Activated CD8-positive, alpha-beta T cell treated with anti-CD3 and anti-CD28 coated beads for 36 hours (primary cell): ENCODE results near the gene GADD45B. TPM values are rescaled to one million over a fixed set of nuclear protein-coding genes. Genes with fewer than 3 reads are reported as not detected.
"Not testable (repeated sequence)": the region's sequence is repeated elsewhere in the genome, so short reads cannot be mapped to it uniquely, and the experiment has no call there.

Experiments used
- ATAC-seq: fragments of 200-7000 bp; cut with Tn5 transposase; one replicate; pipeline ENCODE4 v1.10.0; 2021; ENCODE audit warnings: mild to moderate bottlenecking, moderate library complexity
- CTCF ChIA-PET: fragments of 350-600 bp; sonication (Branson Sonifier 250); formaldehyde crosslinking; loops from one replicate; lab custom pipeline; 2021; ENCODE audit warnings: antibody characterized with exemption; lab: Charles Lee
- POLR2A ChIA-PET: fragments of 350-600 bp; sonication (Branson Sonifier 250); formaldehyde crosslinking; loops from one replicate; lab custom pipeline; 2021; ENCODE audit warnings: antibody characterized with exemption; lab: Charles Lee
- DNase-seq: peaks from one replicate; pipeline ENCODE4 v3.0.0-alpha.2; 2020
- H3K27ac Mint-ChIP-seq: one replicate; pipeline ENCODE4 v1.8.0; 2021; ENCODE audit warnings: mild to moderate bottlenecking, mixed read lengths
- H3K27me3 Mint-ChIP-seq: one replicate; pipeline ENCODE4 v1.8.0; 2021; ENCODE audit warnings: mixed read lengths
- H3K36me3 Mint-ChIP-seq: one replicate; pipeline ENCODE4 v1.8.0; 2021; ENCODE audit warnings: low read depth, mixed read lengths
- H3K4me1 Mint-ChIP-seq: one replicate; pipeline ENCODE4 v1.8.0; 2021; ENCODE audit warnings: low read depth, mixed read lengths
- H3K4me3 Mint-ChIP-seq: one replicate; pipeline ENCODE4 v1.8.0; 2021; ENCODE audit warnings: mild to moderate bottlenecking, moderate library complexity, mixed read lengths
- H3K9me3 Mint-ChIP-seq: one replicate; pipeline ENCODE4 v1.8.0; 2021; ENCODE audit warnings: mixed read lengths
- intact Hi-C: fragments of 100-400 bp; cut with micrococcal nuclease; formaldehyde crosslinking; loops from one replicate; pipeline ENCODE4 v1.10.0; 2022
- total RNA-seq, 2 experiments: library from RNA; stranded (reverse); gene quantifications; one replicate each; pipeline ENCODE4 v1.2.3, GENCODE V29; 2021
- TF ChIP-seq, protein P1 (sequence below): fragments of 200-600 bp; IDR thresholded peaks from one replicate; pipeline ENCODE4 v1.8.0; 2022; ENCODE audit warnings: antibody characterized with exemption, mild to moderate bottlenecking

The GADD45B gene
- total RNA-seq, 2 experiments from 2014 or later: 98.3 to 102 TPM

DNA sequence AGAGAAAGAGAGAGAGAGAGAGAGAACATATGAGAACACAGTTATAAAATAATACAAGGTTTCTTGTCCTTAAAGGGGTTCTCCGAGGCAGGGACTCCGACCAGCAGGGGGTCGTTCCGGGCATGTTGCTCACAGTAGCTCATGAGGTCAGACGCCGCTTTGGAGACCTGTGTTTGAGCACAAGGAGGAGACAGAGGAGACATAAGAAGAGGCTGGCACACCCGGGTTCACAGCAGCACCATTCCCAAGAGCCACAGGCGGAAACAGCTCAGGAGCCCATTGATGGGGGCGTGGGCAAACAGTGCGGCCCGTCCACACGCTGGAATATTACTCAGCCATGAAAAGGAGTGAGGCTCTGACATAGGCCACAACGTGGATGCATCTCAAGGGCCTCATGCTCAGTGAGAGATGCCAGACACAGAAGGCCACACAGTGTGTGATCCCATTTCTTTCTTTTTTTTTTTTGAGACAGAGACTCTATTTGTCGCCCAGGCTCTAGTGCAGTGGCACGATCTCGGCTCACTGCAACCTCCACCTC lies 39.1 kb downstream of the GADD45B start:
- Mint-ChIP-seq H3K4me1 (peaks cover 8% of the 10 kb centered on the region), H3K9me3 (no peaks in the 10 kb centered on the region), H3K27me3 (no peaks in the 10 kb centered on the region), H3K4me3 (no peak overlapping the region), H3K36me3 (no peaks in the 10 kb centered on the region), H3K27ac (no peak overlapping the region)
- intact Hi-C loops: no loop called here
- ATAC-seq (no peak), DNase-seq (no peak)
- TF ChIP-seq, protein P1, sequence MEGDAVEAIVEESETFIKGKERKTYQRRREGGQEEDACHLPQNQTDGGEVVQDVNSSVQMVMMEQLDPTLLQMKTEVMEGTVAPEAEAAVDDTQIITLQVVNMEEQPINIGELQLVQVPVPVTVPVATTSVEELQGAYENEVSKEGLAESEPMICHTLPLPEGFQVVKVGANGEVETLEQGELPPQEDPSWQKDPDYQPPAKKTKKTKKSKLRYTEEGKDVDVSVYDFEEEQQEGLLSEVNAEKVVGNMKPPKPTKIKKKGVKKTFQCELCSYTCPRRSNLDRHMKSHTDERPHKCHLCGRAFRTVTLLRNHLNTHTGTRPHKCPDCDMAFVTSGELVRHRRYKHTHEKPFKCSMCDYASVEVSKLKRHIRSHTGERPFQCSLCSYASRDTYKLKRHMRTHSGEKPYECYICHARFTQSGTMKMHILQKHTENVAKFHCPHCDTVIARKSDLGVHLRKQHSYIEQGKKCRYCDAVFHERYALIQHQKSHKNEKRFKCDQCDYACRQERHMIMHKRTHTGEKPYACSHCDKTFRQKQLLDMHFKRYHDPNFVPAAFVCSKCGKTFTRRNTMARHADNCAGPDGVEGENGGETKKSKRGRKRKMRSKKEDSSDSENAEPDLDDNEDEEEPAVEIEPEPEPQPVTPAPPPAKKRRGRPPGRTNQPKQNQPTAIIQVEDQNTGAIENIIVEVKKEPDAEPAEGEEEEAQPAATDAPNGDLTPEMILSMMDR: no peak
- POLR2A ChIA-PET: no interaction called here
- CTCF ChIA-PET: no interaction called here

DNA sequence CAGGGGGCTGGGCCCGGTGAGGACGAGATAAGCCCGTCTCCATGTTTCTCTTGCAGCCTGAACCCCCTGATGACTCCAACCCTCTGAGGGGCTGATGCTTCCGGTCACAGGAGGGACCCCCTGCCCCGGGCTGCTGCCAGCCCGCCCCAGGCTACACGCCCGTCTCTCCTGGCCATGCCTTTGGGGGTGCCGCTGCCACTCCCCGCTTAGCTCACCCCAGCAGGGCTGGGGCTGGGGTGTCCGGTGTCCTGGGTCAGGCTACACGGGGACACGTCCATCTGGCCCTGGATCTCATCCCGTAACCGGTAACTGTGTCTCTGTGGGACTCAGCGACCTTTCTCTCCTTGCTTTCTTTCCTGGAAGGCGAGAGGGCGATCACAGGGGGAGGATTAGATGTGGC lies 40.8 kb downstream of the GADD45B start:
- ChIA-PET POLR2A (no interaction called here), CTCF (no interaction called here)
- no peaks in the 10 kb centered on the region for H3K36me3 Mint-ChIP-seq
- no peak overlapping the region for H3K4me3 Mint-ChIP-seq
- H3K4me1 Mint-ChIP-seq: peaks cover 8% of the 10 kb centered on the region
- intact Hi-C loops: no loop called here
- TF ChIP-seq, protein P1: no peak
- ATAC-seq (no peak), DNase-seq (no peak)
- no peaks in the 10 kb centered on the region for H3K27me3 Mint-ChIP-seq
- no peaks in the 10 kb centered on the region for H3K9me3 Mint-ChIP-seq
- H3K27ac Mint-ChIP-seq: no peak overlapping the region

DNA sequence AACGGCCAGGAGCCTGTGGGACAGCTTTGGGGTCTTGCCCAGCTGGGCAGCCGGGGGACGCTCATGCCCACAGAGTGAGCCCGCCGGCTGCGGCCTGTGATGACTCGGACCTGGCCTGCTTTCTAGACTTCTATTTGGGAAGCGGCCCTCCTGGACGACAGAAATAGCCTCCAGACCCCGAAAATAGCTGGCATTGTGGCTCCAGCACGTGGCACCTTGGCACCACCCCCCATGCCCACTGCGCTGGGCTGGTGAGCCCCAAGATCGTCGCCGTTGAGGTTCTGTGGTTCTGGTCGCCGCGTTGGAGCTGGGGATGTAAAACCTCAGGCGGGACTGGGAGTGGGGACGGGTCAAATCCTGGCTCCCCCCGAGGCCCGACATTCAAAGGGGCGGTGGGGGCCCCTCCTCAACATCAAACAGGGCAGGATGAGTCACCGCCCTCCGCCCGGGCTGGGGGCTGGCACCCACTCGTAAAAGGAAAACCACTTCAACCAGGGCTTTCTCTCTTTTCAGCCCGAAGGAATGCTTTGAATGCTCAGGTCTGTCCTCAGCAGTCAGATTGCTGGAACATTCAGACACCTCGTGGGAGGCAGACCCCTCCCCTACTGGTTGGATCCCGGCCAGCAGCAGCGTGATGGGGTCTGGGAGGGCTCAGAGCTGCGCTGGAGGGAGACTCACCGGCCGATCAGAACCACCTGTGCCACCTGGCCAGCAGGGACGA lies 42.1 kb downstream of the GADD45B start:
- Mint-ChIP-seq H3K27me3 (no peaks in the 10 kb centered on the region), H3K9me3 (no peaks in the 10 kb centered on the region), H3K4me1 (peaks cover 8% of the 10 kb centered on the region), H3K27ac (no peak overlapping the region), H3K4me3 (no peak overlapping the region), H3K36me3 (no peaks in the 10 kb centered on the region)
- ATAC-seq (peak; percentile 42), DNase-seq (peak; percentile 33)
- intact Hi-C loops: no loop called here
- TF ChIP-seq, protein P1: no peak
- ChIA-PET POLR2A (interaction anchor here (0.9 kb wide), 1 partner anchor 23 kb away, joined by 4 read pairs; no protein-coding TSS in a partner anchor), CTCF (interaction anchor here (0.6 to 1.9 kb wide), 2 partner anchors 93 to 414 kb away, joined by 3 to 6 read pairs; no protein-coding TSS in a partner anchor)

DNA sequence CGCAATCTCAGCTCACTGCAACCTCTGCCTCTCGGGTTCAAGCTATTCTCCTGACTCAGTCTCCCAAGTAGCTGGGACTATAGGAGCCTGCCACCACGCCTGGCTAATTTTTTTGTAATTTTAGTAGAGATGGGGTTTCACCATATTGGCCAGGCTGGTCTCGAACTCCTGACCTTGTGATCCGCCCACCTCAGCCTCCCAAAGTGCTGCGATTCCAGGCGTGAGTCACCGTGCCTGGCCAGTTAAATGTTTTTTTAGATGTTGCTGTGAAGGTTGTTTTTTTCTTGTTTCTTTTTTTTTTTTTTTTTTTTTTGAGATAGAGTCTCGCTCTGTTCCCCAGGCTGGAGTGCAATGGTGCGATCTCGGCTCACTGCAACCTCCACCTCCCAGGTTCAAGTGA lies 42.9 kb downstream of the GADD45B start:
- DNase-seq, H3K27me3 Mint-ChIP-seq, H3K36me3 Mint-ChIP-seq, H3K27ac Mint-ChIP-seq, intact Hi-C loops, H3K4me3 Mint-ChIP-seq, H3K4me1 Mint-ChIP-seq, ATAC-seq, H3K9me3 Mint-ChIP-seq: not testable (repeated sequence)
- CTCF ChIA-PET: interaction anchor here (1.9 kb wide), 1 partner anchor 92 kb away, joined by 6 read pairs; no protein-coding TSS in a partner anchor
- POLR2A ChIA-PET: interaction anchor here (0.9 kb wide), 1 partner anchor 24 kb away, joined by 4 read pairs; no protein-coding TSS in a partner anchor

DNA sequence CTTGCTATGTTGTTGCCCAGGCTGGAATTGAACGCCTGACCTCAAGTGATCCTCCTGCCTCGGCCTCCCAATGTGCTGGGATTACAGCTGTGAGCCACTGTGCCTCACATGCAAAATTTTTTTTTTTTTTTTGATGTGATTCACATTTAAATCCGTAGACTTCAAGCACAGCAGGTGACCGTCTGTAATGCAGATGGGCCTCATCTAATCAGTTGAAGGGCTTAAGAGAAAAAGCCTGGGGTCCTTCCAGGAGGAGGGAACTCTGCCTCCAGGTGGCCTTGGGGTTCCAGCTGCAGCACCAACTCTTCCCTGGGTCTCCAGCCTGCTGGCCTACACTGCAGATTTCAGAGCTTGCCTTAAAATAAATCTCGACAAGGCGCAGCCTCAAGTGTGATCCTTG lies 43.6 kb downstream of the GADD45B start:
- H3K36me3 Mint-ChIP-seq: no peaks in the 10 kb centered on the region
- H3K9me3 Mint-ChIP-seq: no peaks in the 10 kb centered on the region
- TF ChIP-seq, protein P1: no peak
- ChIA-PET CTCF (interaction anchor here (1.9 kb wide), 1 partner anchor 92 kb away, joined by 6 read pairs; no protein-coding TSS in a partner anchor), POLR2A (no interaction called here)
- no peak for DNase-seq
- no peaks in the 10 kb centered on the region for H3K27me3 Mint-ChIP-seq
- peaks cover 8% of the 10 kb centered on the region for H3K4me1 Mint-ChIP-seq
- intact Hi-C loops: no loop called here
- H3K27ac Mint-ChIP-seq: no peak overlapping the region
- no peak overlapping the region for H3K4me3 Mint-ChIP-seq
- ATAC-seq: no peak
